HL-60/S4 treated with phorbol 12-myristate 13-acetate at 8.2 ng/mL for 4 days and 3 days (cell line): ENCODE results near the gene TAF10.

ENCODE experiments used
- in situ Hi-C: fragments of 300-500 bp; cut with MboI; formaldehyde crosslinking; loops from 2 replicates; pipeline ENCODE4 v1.15.0; 2022; ENCODE audit warnings: low sequenced_read_pairs

The TAF10 gene

GRCh38 chr11:6612213-6613041 is at the start of gene TAF10:
TSS of gene TAF10 (minus strand) at chr11:6612216. CDS start at chr11:6612189, 27 bp downstream.
- in situ Hi-C loops: no loop called here

GRCh38 chr11:6660712-6661111 is 48.7 kb upstream of the TAF10 start:
- in situ Hi-C loops: no loop called here

- in situ Hi-C loops: no loop called here
Observed at GRCh38 chr11:6658647-6659046, 46.6 kb upstream of the TAF10 start.

GRCh38 chr11:6657346-6657745 is 45.3 kb upstream of the TAF10 start:
- in situ Hi-C loops: no loop called here

- in situ Hi-C loops: no loop called here
Observed at GRCh38 chr11:6656936-6657335, 44.9 kb upstream of the TAF10 start.

- in situ Hi-C loops: no loop called here
Observed at GRCh38 chr11:6656584-6656915, 44.5 kb upstream of the TAF10 start.

GRCh38 chr11:6655790-6656583 is 44.0 kb upstream of the TAF10 start, which contains the start of gene DCHS1:
TSS of gene DCHS1 (minus strand) at chr11:6655809. CDS start at chr11:6641613, 14,196 bp downstream.
- in situ Hi-C loops: no loop called here

GRCh38 chr11:6655020-6655789 is 43.2 kb upstream of the TAF10 start:
- in situ Hi-C loops: no loop called here

GRCh38 chr11:6654281-6655019 is 42.4 kb upstream of the TAF10 start:
- in situ Hi-C loops: no loop called here

- in situ Hi-C loops: no loop called here
Observed at GRCh38 chr11:6653656-6654055, 41.6 kb upstream of the TAF10 start.

- in situ Hi-C loops: no loop called here
Observed at GRCh38 chr11:6653097-6653496, 41.1 kb upstream of the TAF10 start.

- in situ Hi-C loops: no loop called here
Observed at GRCh38 chr11:6652182-6652581, 40.2 kb upstream of the TAF10 start.

- in situ Hi-C loops: no loop called here
Observed at GRCh38 chr11:6650980-6651379, 39.0 kb upstream of the TAF10 start.

GRCh38 chr11:6650104-6650503 is 38.1 kb upstream of the TAF10 start:
- in situ Hi-C loops: no loop called here

GRCh38 chr11:6648501-6648900 is 36.5 kb upstream of the TAF10 start:
- in situ Hi-C loops: no loop called here

- in situ Hi-C loops: no loop called here
Observed at GRCh38 chr11:6647836-6648235, 35.8 kb upstream of the TAF10 start.

- in situ Hi-C loops: no loop called here
Observed at GRCh38 chr11:6646918-6647679, 35.1 kb upstream of the TAF10 start.

- in situ Hi-C loops: no loop called here
Observed at GRCh38 chr11:6646576-6646917, 34.5 kb upstream of the TAF10 start.

GRCh38 chr11:6646071-6646470 is 34.1 kb upstream of the TAF10 start:
- in situ Hi-C loops: no loop called here

GRCh38 chr11:6642957-6643356 is 30.9 kb upstream of the TAF10 start:
- in situ Hi-C loops: no loop called here
